Right atrium auricular region (tissue), 2 donors: ENCODE results near the gene ZBTB48. TPM values are rescaled to one million over a fixed set of nuclear protein-coding genes. Genes with fewer than 3 reads are reported as not detected.
"Not testable (repeated sequence)": the region's sequence is repeated elsewhere in the genome, so short reads cannot be mapped to it uniquely, and the experiment has no call there.

ENCODE experiments used
- DNase-seq: peaks from one replicate; pipeline ENCODE4 v3.0.0-alpha.2; 2019; ENCODE audit warnings: low spot score
- H3K27ac ChIP-seq, 2 donors: fragments of 200-600 bp; sonication (generic); 1 replicate in 1 of 2; 2 replicates in 1 of 2; pipeline ENCODE4 v1.5.1; 2016 to 2019
- H3K27me3 ChIP-seq, 2 donors: fragments of 200-600 bp; sonication (generic); one replicate each; pipeline versions ENCODE4 v1.5.1 to v1.6.0; 2017 to 2019
- H3K36me3 ChIP-seq: fragments of 200-600 bp; sonication (generic); one replicate; pipeline ENCODE4 v1.5.1; 2016
- H3K4me1 ChIP-seq, 2 donors: fragments of 200-600 bp; sonication (generic); one replicate each; pipeline versions ENCODE4 v1.5.1 to v1.6.0; 2017 to 2019
- H3K4me3 ChIP-seq, 2 donors: fragments of 200-600 bp; sonication (generic); 1 replicate in 1 of 2; 2 replicates in 1 of 2; pipeline ENCODE4 v1.5.1; 2017 to 2019; ENCODE audit warnings: mild to moderate bottlenecking in 1 of 2, moderate library complexity in 1 of 2
- H3K9me3 ChIP-seq, 2 donors: fragments of 200-600 bp; sonication (generic); one replicate each; pipeline ENCODE4 v1.5.1; 2019
- total RNA-seq, 2 donors: library from RNA; depleted of rRNA; stranded (reverse); fragments of >200 nt; gene quantifications; one replicate each; pipeline ENCODE4 v1.1.0, GENCODE V29; 2016
- TF ChIP-seq, protein P1 (sequence below), 2 donors: fragments of 200-600 bp; sonication (generic); IDR thresholded peaks; one replicate each; pipeline ENCODE4 v1.5.1; 2019; ENCODE audit warnings: antibody characterized with exemption in 2 of 2

ZBTB48 gene
- total RNA-seq, 2 donors from 2014 or later: 4.0 to 9.0 TPM

DNA sequence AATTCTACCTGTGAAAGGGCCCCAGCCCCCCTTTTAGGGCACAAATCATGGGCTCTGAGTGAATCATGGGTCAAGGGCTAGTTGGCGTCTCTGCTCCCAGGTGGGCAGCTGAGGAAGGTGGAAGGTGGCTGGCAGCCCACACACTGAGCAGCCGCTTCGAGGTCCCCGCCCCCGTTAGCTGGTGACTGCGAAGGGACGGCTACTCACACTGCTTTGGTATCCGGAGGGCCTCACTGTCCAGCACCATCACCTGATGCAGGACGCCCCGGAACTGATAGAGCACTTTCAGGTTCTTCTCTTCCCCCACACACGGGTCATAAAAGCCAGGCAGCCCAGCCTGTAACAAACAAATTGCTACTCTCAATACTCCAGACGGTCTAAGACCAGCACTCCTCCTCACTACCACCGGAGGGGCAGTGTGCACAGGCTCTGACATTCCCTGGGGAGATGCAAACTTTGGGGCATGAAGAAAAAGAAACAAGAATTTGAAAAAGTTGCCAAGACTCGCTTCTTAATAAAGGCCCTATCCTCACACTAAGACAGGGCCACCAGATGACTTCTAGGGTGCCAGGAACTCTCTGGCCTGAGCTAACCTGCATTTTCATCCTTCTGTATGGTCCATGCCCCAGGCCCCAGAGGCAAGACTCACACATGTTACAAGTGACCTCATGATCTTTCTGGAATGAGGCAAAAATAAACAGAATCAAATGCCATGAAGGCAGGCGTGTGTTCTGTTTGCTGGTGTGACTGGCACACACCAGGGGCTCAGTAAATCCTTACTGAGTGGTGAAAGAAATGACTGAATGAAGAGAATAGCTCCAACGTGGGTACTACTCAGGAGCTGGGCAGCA lies 56.3 kb downstream of the ZBTB48 start:
- Histone ChIP-seq H3K27ac (no peak overlapping the region), H3K4me3 (no peak overlapping the region), H3K36me3 (peaks cover 83% of the 10 kb centered on the region), H3K27me3 (no peaks in the 10 kb centered on the region), H3K9me3 (no peaks in the 10 kb centered on the region), H3K4me1 (no peaks in the 10 kb centered on the region)
- TF ChIP-seq, protein P1, sequence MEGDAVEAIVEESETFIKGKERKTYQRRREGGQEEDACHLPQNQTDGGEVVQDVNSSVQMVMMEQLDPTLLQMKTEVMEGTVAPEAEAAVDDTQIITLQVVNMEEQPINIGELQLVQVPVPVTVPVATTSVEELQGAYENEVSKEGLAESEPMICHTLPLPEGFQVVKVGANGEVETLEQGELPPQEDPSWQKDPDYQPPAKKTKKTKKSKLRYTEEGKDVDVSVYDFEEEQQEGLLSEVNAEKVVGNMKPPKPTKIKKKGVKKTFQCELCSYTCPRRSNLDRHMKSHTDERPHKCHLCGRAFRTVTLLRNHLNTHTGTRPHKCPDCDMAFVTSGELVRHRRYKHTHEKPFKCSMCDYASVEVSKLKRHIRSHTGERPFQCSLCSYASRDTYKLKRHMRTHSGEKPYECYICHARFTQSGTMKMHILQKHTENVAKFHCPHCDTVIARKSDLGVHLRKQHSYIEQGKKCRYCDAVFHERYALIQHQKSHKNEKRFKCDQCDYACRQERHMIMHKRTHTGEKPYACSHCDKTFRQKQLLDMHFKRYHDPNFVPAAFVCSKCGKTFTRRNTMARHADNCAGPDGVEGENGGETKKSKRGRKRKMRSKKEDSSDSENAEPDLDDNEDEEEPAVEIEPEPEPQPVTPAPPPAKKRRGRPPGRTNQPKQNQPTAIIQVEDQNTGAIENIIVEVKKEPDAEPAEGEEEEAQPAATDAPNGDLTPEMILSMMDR (IDR thresholded peaks at IDR 0.05): no peak
- no peak for DNase-seq

DNA sequence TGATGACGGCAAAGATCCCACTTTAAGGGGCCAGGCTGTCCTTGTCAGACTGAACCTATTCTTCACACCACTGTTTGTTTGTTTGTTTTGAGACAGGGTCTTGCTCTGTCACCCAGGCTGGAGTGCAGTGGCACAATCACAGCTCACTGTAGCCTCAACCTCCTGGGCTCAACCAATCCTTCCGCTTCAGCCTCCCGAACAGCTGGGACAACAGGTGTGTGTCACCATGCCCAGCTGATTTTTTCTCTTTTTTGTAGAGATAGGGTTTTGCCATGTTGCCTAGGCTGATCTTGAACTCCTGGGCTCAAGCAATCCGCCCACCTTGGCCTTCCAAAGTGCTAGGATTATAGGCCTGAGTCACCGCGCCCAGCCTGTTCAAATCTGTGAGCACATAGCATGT lies 57.0 kb downstream of the ZBTB48 start:
- not testable (repeated sequence) for H3K9me3 ChIP-seq, H3K4me1 ChIP-seq, H3K27me3 ChIP-seq, DNase-seq, H3K4me3 ChIP-seq, H3K27ac ChIP-seq
- peaks cover 83% of the 10 kb centered on the region for H3K36me3 ChIP-seq

DNA sequence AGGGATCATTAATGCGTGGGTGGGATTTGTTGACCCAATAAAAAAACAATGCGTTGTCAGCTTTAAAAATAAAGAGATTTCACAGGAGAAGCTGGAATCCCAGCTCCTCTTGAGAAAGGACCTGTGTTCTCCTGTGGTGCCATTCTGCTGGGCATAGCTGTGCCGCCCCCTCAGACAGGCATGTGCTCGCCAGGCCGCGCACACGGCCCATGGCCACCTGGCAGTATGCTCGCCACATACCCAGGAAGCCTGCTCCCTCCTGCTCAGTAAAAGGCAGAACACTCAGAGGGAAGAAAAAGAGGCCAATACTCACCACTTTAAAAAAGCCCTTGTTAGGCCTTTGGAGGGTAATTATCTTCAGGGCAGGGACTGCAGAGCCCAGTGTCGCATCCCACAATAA lies 58.0 kb downstream of the ZBTB48 start:
- no peak for DNase-seq
- TF ChIP-seq, protein P1 (IDR thresholded peaks at IDR 0.05): no peak

DNA sequence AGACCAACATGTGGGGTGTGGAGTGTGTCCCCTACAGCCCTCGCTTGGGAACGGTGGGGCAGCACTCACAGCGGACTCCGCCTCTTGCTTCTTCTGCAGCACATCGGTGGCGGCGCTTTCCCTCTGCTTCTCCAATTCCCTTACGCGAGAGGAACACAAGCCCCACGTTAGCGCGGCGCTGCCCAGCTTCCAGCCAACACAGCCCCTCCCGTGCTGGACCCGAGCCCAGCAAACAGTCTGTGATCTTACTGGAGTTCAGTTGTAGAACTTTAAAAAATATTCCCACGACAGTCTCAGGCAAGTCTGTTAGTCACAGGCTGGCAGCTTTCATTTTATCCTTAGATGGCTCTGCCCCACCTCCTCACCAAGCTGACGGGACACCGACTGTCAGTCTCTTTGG lies 58.4 kb downstream of the ZBTB48 start:
- no peaks in the 10 kb centered on the region for H3K9me3 ChIP-seq
- peaks cover 80% of the 10 kb centered on the region for H3K36me3 ChIP-seq
- no peak overlapping the region for H3K4me3 ChIP-seq
- TF ChIP-seq, protein P1 (IDR thresholded peaks at IDR 0.05): no peak
- DNase-seq: peak; percentile 94
- no peaks in the 10 kb centered on the region for H3K27me3 ChIP-seq
- H3K27ac ChIP-seq: peak overlapping the region; percentile 28 to 58
- no peaks in the 10 kb centered on the region for H3K4me1 ChIP-seq

More for the DNA sequence above, 58.0 kb downstream of the ZBTB48 start:
- H3K27ac ChIP-seq: peak overlapping the region; percentile 5 to 28
- H3K4me1 ChIP-seq: no peaks in the 10 kb centered on the region
- H3K9me3 ChIP-seq: no peaks in the 10 kb centered on the region
- H3K27me3 ChIP-seq: no peaks in the 10 kb centered on the region
- no peak overlapping the region for H3K4me3 ChIP-seq
- H3K36me3 ChIP-seq: peaks cover 82% of the 10 kb centered on the region

Other genes with a start within 250 kb of the ZBTB48 start
- 10 to 100 TPM in 1 of 2 donors, 1 to 10 TPM in 1; 6.6 to 10.7 TPM for gene ACOT7, start 186.2 kb upstream of the ZBTB48 start, total RNA-seq
- not detected for gene HES2, start 160.1 kb upstream of the ZBTB48 start, total RNA-seq
- gene ESPN, start 155.2 kb upstream of the ZBTB48 start, total RNA-seq: under 1 TPM in 1 of 2 donors, not detected in 1; 0.47 TPM
- 1 to 10 TPM; 4.4 to 7.4 TPM for gene TNFRSF25, start 113.8 kb upstream of the ZBTB48 start, total RNA-seq
- gene PLEKHG5, start 88.3 kb upstream of the ZBTB48 start, total RNA-seq: 1 to 10 TPM; 7.0 to 7.9 TPM
- gene NOL9, start 25.5 kb upstream of the ZBTB48 start, total RNA-seq: 10 to 100 TPM; 15.4 to 15.6 TPM
- not detected for gene TAS1R1, start 24.7 kb upstream of the ZBTB48 start, total RNA-seq
- 10 to 100 TPM; 61.6 to 83.0 TPM for gene KLHL21, start 22.9 kb downstream of the ZBTB48 start, total RNA-seq
- 1 to 10 TPM; 5.0 to 8.1 TPM for gene PHF13, start 33.7 kb downstream of the ZBTB48 start, total RNA-seq
- 10 to 100 TPM; 14.6 to 21.4 TPM for gene THAP3, start 44.9 kb downstream of the ZBTB48 start, total RNA-seq
- 10 to 100 TPM; 25.3 to 48.0 TPM for gene DNAJC11, start 121.8 kb downstream of the ZBTB48 start, total RNA-seq
- gene CAMTA1, start 205.5 kb downstream of the ZBTB48 start, total RNA-seq: 100 to 1,000 TPM; 132 to 190 TPM